ENCODE data around the gene C16orf90.
A peak's percentile ranks its signal among the peaks of the same experiment; 100 is the strongest.
"Not testable (repeated sequence)": the region's sequence is repeated elsewhere in the genome, so short reads cannot be mapped to it uniquely, and the experiment has no call there.

The C16orf90 gene

DNA sequence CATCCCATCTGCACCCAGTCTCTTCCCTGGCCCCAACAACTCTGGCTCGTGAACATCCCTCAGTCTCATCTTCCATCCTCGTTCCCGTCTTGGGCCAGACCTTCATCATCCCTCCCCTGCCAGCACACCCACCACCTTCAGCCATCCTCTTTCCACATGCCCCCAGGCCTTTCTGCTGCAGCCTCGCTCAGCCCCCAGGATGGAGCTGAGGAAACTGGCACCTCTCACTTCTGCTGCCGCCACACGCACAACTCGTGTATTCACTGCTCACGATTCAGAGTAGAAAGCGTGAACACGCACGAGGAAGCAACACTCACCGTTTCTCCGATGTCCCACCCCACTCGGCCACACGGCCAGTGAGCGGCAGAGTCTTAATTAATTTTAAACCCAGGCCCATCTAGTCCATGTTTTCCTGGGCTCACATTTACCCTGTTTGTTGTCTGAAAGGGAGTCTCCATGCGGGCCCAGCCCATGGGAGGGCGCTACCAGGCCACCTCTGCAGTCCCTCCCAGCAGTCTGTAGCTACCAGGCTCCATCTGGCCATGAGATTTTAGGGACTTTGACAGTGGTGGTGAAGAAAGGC, 12.5 kb downstream of the C16orf90 start:
- DNase-seq (ENCODE audit: low read depth) = no peak

DNA sequence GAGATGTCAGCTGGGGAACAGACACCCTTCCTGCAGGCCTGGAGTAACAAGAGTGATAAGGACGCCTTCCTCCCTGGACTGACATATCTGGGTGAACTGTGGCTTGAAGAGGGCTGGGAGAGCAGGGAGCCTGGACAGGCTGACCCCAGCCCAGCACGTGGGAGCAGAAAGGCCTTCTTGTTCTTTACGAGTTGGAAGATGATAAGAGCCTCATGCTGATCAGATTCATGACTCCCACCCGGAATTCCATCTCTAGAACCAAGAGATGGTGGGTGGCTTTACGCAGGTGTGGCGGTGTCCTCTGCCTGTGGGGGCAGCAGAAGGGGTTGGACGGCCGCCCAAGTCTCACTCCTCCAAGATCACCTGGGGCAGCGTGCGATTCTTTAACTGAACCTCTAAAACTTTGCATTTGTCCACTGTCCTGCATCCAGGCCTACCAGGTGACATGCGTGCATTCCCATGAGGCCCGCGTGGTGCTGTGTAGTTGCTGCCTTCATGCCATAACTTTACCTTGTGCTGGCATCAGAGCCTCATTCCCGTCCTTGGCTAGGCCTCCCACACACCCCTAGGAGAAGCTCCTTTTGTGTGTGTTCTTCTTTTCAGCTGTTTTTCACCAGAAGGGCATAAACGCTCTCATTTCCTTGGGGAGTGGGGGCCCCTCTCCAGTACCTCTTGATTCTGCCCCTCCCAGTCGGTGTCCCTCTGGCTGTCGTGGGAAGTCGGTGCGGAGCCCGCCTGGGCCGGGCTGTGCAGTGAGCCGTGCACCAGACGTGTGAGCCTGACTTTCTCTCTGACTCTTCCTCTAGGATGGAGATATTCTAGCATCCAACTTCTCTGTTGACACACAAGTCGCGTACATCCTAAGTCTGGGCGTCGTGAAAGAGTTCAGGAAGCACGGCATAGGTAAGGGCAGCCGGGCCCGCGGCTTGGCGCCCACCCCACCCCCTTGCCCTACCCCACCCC, 13.3 kb downstream of the C16orf90 start:
- no peak for DNase-seq (ENCODE audit: low read depth)

- peak; percentile 22 for DNase-seq (ENCODE audit: low read depth)
Observed at GRCh38 chr16:3480901-3481695, 14.2 kb downstream of the C16orf90 start.

GRCh38 chr16:3479654-3480216, 15.6 kb downstream of the C16orf90 start:
- DNase-seq (ENCODE audit: low read depth) = no peak

- DNase-seq (ENCODE audit: low read depth) = no peak
Observed at GRCh38 chr16:3478242-3478925, 16.9 kb downstream of the C16orf90 start.

DNA sequence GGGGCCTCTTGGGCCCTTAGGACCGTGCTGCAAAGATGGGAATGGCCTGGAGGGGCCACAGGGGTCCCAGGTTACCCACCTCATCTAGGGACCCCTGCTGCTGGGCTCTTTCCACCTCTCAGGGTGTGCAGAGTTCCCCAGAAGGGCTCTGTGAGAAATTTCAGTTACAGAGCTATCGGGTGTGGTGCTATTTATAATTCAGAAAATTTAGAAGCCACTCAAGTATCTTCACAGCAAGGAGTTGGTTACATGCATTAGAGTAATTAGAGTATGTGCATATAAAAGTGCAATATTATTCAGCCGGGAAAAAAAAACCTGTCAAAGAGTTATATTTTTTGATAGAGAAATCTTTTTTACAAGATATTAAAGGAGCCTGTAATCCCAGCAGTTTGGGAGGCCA, 18.9 kb downstream of the C16orf90 start:
- DNase-seq (ENCODE audit: low read depth) = no peak

DNA sequence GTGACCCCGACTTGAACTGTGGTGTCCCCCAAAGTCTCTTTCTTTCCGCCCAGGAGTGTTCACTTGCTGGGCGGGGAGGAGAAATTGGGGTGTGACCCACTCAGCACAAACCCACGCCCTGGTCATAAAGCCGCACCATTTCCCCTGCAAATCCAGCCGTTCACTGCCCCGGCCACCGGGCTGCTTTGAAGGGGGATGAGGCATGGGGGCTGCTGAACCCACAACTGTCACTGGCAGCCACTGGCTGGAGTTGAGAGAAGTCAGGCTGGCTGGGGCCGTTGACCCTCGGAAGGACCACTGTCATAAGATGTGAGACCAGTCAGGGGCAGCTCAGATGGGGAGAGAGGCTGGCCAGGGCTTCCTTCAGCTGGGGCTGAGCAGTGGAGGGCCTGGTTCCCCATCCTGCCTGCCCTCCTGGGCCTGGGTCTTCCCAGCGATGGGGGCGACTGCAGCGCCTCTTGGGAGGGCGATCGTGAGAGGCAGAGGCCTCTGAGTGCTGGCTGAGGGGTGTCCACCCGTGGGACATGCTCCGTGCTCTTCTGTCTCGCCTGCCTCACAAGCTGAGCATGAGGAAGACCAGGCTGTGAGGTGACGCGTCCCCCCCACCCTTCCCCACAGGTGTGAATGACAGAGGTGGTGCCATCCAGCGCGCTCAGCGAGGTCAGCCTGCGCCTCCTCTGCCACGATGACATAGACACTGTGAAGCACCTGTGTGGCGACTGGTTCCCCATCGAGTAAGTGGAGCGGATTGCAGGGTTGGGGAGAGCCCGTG, 19.5 kb downstream of the C16orf90 start:
- no peak for DNase-seq (ENCODE audit: low read depth)

- not testable (repeated sequence) for DNase-seq (ENCODE audit: low read depth)
Observed at GRCh38 chr16:3474870-3475269, 20.4 kb downstream of the C16orf90 start.

GRCh38 chr16:3474136-3474779, 21.0 kb downstream of the C16orf90 start:
- no peak for DNase-seq (ENCODE audit: low read depth)

DNA sequence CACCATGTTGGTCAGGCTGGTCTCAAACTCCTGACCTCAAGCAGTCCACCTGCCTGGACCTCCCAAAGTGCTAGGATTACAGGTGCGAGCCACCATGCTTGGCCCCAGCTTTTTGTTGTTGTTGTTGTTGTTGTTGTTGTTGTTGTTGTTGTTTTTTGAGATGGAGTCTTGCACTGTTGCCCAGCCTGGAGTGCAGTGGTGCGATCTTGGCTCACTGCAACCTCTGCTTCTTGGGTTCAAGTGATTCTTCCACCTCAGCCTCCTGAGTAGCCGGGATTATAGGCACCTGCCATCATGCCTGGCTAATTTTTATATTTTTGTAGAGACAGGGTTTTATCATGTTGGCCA, 21.7 kb downstream of the C16orf90 start:
- DNase-seq (ENCODE audit: low read depth) = not testable (repeated sequence)

DNA sequence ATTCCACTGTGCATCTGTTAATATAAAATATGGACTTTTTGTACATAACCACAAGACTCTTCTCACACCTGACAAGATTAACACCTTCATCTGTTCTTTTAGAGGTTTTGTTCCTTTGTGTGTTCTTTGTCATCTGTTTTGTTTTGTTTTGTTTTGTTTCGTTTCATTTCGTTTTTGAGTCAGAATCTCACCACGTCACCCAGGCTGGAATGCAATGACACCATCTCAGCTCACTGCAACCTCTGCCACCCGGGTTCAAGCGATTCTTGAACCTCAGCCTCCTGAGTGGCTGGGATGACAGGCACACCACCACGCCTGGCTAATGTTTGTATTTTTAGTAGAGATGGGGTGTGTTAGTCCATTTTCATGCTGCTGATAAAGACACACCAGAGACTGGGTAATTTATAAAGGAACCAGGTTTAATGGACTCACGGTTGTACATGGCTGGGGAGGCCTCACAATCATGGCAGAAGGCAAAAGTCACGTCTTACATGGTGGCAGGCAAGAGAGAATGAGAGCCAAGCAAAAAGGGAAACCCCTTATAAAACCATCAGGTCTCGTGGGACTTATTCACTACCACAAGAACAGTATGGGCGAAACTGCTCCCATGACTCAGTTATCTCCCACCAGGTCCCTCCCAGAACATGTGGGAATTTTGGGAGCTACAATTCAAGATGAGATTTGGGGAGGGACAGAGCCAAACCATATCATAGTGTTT, 22.3 kb downstream of the C16orf90 start:
- DNase-seq (ENCODE audit: low read depth) = peak; percentile 15

DNA sequence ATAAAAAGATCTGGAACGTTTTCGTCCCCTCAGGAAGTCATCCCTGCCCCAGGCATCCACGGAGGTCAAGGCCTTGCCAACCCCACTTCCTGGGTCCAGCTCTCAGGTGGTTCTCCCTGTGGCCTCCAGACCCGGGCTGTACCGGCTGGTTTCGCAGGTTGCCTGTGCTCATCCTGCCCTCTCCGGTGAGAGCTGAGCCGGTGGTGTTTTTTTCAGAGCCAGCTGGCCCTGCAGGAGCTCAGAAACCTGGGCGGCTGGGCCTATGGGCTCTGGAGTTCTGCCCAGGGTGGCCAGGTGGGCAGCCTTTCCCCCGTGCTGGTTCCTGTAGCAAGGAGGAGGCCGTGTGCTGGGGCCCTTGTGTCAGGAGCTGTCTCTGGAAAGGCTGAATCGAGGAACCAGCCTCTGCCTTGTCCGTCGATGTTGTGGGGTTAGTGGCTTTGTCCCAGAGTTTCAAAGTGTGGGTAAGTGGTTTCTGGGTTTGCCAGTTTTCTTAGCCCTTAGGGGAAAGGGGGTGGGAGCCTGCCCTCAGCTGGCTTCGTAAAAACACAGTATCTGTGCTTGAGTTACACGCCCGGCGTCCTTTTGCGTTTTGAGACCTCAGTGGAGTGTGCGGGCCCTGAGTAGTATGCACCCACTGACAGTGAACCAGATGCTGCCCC, 23.6 kb downstream of the C16orf90 start:
- DNase-seq (ENCODE audit: low read depth) = no peak

DNA sequence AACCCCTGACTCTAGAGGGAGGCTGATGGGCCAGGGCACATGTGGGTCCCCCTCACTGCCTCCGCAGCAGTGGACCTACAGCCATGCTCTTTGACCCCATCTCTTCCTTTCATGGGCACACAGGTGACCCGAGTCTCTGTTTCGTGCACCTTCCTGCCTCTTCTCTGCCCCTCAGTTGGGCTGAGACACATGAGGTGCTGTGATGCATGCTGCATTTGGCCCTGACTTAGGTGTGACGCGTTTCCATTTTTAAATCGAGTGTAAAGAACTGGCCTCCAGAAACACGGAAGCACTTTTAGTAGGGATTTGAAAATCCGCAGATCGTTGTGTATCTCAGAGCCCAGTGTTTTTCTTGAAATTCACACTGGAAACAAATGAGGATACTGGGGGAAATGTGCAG, 24.6 kb downstream of the C16orf90 start:
- no peak for DNase-seq (ENCODE audit: low read depth)

GRCh38 chr16:3469736-3470135, 25.6 kb downstream of the C16orf90 start:
- DNase-seq (ENCODE audit: low read depth) = no peak

- DNase-seq (ENCODE audit: low read depth) = no peak
Observed at GRCh38 chr16:3468501-3468900, 26.8 kb downstream of the C16orf90 start.

DNA sequence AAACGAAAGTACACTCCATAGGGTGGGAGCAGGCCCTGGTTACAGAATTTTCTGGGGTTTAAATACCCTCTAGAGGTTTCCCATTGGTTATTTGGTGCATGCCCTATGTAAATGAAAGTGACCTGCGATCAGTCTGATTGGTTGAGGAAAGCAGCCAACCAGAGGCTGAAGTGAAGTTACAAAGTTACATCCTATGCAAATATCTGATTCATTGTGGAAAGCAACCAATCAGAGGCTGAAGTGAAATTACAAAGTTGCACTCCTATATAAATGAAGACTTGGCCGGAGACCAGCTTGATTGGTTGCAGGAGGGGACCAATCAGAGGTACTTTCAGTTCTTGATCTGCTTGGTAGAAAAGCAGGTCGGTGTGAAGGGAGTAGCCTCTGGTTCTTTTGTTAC, 27.4 kb downstream of the C16orf90 start:
- peak; percentile 46 for DNase-seq (ENCODE audit: low read depth)

GRCh38 chr16:3467182-3467581, 28.1 kb downstream of the C16orf90 start:
- no peak for DNase-seq (ENCODE audit: low read depth)

- DNase-seq (ENCODE audit: low read depth) = no peak
Observed at GRCh38 chr16:3465911-3466584, 29.2 kb downstream of the C16orf90 start.

DNA sequence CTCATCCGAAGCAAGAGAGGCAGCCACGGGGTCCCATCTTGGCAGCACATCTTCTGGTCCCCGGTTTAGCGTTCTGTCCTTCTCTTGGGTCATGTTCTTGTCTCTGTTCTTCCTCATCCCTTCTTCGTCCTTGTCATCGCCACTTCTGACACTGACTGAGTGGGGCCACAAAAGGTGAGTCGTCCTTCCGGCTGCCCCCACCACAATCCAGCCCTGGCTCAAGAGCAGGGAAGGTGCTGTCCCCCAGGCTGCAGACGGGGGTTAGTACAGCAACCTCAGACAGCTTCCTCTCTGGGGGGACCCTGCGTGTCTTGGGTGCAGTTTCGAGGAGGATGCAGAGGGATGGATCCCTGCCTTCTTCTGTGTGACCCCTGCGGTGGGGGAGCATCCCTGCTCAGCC, 30.0 kb downstream of the C16orf90 start:
- DNase-seq (ENCODE audit: low read depth) = no peak

All from EH (cell line).